Mesenteric fat pad (tissue), 1 donor: ENCODE measurements around the gene DGKG. TPM values are rescaled to one million over a fixed set of nuclear protein-coding genes. Genes with fewer than 3 reads are reported as not detected.

Experiments
- DNase-seq: peaks from one replicate; pipeline ENCODE4 v3.0.0-alpha.2; 2020; ENCODE audit warnings: low spot score
- total RNA-seq: library from RNA; stranded (reverse); fragmentation: NEBNext Ultra II Directional; extraction: Animal tissue kit (Norgen Biotek cat#: 25700); gene quantifications from one replicate; pipeline ENCODE4 v1.2.1, GENCODE V29; 2021
- donor health status: DM: yes; HTN: yes; CAD: no.

Gene DGKG
- total RNA-seq, 1 donor from 2014 or later = 1.7 TPM

DNA sequence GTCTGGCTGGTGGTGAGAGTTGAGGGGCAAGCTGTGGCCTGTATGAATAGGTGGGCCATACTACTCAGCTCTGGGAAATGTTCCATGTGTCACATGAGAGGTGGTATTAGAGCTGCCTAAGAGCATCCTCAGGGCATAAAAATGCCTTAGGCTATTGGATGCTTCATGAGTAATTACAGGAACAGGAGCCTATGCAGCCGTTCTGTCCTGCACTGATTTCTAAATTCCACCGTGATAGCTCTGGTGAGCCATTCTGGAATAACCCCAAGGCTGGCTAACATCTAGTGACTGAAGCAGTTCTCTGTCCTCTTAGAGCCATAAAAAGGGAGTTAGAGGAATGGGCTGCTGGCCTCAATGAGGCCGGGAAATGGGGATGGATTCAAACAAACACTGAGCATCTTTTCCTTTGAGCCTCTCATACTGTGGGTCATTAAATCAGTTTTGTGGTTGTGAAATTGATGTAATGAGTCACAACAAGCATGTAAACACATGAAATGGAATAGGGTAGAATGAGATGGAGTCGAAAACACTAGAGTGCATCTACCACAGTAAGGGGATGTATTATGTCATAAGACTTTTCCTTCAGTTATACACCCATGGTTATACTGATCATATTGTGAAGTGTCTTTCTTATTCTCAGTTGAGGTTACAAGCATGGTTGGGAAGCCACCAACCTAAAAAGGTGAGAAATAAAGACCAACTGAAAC, 41.0 kb downstream of the DGKG start:
- DNase-seq = no peak

DNA sequence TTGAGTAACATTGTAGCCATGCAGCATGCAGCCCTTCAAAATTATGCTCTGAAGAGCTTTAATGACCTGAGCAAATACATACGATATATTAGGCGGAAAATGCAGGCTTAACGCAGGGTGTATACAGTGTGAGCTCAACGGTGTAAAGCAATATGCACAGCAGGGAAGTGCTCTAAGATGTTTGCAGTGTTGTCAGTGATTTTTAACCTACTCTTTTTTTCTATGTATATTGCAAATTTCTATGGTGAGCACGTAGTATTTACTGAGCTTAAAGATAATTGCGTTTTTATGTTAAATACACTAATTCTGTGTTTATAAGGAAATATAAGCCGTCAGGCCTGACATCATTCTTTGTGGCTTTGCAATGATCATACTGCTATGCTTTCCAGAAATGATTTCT, 42.1 kb downstream of the DGKG start:
- DNase-seq = no peak

DNA sequence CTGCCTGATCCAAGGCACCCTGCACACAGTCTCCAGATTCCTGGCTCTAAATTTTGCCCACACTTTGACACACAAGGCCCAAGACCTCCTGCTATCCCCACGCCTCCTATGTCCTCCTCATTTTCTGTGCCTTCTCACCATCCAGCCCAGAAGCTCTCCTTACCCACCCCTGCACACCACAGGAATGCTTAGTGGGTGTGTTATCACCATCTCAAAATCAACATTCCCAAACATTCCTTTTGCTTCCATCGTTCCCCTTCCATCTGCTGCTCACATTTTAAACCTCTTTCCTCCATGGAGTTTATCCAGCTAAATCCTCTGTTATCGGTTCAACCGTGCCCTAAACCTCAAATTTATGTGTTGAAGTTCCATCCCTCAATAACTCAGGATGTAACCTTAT, 43.9 kb downstream of the DGKG start:
- DNase-seq = no peak

DNA sequence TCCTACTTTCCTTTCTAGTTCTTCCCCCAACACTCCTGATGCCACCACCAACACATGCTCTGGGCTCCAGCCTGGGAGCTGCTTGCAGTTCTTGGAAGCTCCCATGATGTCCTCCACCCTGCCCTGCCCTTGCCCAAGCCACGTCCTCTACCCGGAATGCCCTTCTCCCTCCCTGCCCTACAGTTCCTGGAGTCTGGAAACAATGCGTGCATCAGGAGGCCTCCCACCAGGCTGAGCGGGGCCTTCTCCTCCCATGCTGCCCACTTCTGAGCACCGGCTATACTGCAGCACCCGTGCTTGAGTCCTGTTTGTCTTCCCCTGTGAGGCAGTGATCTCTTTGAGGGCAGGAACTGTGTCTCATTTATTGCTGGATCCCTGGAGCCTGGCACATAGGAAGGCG, 44.6 kb downstream of the DGKG start:
- no peak for DNase-seq

DNA sequence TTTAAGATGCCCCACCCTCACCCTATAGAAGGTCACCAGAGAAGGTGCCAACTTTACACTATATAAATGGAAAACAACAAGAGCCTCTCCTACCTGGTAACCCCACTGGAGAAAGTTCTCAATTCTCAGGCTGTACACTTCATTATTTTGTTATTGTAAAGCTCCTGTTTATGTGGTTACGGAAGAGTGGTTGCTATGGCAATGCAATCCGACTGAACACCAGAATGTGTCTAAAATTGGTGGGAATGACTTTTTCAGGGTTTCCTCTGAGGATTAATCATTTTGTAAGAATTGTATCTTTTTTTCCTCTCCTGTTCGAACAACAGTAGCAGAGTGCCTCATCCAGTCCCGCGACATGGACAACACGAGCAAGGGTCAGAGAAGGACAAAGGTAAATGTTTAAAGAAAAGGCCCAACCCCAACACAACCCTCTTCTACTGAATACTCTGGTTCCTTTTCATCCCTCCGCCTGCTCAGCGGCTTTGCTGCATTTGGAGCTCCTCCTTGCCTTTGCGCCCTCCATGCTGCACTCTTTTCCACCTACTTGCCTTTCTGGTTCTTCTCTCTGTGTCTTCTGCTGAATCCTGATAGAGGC, 45.3 kb downstream of the DGKG start:
- DNase-seq = no peak

DNA sequence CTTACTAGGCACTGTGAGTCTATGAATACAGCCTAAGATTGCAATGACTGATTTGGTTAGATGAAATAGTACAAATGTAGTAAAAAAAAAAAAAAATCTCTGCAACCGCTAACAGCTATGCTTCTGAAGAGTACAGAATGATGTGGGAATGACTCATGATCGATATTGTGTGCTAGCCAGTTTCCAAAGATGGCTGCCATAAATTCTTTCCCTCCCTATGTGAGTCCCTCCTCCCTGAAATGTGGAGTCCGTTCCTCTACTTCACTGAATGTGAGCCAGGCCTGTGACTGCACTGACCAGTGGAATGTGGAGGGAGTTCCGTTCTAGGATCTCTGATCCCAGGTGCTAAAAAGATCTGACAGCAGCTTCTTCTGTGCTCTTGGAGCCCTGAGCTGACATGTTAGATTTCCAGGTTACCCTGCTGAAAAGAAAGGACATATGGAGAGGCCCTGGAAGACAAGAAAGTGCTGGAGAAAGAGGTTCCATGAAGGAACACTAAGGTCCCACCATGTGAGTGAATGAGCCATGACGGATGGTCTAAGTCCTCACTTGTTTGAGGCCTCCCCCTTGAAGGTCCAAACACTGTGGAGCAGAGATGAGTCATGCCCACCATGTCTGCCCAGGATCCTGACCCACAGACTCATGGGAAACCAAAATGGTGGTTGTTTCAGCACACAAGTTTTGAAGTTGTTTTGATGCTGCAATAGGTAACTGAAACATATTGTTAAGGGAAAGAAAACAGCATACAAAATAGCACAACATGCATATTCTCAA, 46.3 kb downstream of the DGKG start:
- no peak for DNase-seq

DNA sequence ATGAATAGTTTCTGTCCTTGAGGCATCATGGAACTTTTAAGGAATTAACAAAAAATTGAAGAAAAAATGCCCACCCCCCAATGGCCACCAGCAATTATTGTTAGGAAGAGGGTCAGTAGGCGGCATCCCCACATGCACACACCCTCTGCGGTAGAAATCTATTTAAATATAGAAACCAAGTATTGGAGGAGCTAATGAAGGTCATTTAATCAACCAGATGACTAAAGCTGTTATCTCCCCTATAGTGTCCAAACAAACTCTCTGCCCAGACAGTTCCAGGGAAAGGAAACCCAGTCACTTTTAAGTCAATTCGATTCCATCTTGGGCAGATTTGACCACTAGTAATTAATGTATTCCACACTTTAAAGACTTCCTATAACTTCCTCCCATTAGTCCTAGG, 47.1 kb downstream of the DGKG start:
- DNase-seq = no peak

DNA sequence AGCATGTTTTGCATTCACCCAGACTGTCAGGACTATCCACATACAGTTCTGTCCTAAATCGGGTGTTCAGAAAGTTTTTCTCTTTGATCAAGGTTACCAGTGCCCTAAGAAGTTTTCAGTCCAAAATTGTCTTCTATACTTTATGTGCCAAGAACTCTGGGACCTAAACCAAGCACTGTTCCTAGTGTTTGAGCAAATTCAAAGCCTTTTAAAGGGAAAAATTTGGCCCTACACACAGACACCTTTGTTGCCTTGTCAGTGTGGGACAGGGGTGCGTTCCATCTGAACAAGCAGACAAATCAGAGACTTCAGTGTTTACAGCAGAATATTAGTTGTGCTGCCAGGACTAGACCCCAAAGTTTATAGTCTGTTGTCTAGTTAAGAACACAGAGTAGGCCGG, 50.6 kb downstream of the DGKG start:
- DNase-seq = no peak

DNA sequence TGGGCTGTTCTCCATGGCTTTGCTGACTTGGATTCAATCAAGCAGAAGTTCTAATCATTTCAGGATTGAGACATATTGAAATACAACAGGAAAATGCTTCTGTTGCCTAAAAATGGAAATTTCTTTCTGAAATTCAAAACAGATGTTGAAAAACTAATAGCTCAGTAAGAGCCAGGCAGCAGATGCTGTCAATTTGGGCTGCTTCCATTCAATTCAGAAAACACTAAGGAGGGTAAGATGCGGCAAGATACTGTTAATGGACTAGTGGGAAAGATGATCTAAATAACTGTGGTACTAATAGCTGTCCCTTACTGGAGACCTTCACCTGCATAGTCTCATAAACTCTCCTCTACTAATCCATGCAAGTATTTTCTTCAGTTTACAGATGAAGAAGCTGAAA, 53.5 kb downstream of the DGKG start:
- no peak for DNase-seq

DNA sequence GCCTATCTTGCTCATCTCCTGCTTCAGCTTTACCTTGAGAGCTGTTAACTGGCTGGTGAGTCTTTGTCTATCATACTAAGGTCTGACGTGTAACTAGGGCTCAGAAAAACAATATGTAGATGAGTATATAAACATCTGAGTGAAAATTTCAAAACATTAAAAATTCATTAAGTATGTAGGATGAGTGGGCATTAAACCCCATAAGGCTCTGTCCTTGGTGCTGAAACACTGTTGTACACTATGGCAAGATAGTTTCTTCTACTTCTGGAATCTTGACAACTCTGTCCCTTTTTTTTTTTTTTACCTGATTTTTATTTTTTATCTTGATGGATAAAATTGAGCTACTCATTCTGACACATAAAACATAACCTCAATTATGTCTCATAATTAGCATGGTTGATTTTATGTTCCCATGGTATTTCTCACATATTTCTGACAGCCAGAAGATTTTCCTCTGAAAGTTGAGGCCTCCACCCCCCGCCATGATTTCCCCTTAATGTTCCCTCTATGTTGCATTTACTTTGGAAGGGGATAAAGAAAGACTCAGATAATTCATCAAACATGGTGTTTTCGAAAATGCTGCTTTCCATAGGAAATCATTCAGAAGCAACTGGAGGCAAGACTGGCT, 54.3 kb downstream of the DGKG start:
- DNase-seq = no peak

DNA sequence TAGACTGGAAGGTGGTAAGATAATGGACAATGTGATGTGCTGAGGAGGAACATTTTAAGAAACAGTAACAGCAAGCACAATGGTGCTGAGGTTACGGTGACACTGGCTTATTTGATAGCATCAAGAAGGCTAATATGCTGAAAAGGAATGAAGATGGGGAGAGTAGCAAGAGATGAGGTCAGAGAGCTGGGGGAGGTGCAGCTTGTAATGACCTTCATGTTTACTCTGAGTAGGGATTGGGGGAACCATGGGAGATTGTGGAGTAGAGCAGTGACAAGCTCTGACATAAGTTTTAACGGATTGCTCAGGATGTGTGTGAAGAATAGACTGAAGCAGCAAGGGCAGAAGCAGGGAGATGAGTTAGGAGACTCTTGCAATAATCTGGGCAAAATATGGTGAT, 56.7 kb downstream of the DGKG start:
- DNase-seq = no peak

DNA sequence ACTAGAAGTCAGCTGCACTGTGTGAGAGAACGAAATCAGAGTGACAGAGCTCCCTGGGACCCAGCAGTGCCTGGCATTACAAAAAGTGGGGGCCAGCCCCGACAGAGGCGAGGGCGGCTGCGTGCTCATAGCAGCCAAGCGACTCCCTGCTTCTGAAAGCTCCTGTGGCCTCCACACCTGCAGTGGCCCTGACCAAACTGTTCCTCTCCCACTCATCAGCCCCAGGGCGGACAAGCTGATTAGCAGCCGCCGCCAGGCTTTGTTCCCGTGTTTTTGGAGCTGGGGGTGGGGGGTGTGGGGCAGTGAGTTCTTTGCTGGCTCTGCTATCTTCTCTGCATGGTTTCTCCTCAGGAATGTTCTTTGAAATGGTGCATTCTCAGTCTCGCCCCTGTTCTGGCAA, 58.1 kb downstream of the DGKG start:
- no peak for DNase-seq

DNA sequence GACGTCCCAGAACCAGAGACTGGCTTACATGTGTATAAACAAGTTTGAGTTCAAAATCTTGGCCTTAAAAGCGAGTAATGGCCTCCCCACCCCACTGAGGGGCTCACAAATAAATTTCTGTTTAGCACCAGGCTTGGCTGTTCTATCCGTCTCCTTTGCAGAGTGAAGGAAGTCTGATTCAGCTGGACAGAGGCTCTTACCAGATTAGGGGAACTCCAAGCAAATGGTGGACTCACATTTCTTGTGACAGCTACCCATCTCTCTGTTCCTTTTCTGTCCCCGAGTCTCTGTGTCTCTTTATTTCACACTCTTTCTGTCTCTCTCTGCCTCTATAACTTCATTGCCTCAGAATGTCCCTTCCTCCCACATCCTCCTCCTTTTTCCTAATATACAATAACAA, 62.7 kb downstream of the DGKG start:
- no peak for DNase-seq

DNA sequence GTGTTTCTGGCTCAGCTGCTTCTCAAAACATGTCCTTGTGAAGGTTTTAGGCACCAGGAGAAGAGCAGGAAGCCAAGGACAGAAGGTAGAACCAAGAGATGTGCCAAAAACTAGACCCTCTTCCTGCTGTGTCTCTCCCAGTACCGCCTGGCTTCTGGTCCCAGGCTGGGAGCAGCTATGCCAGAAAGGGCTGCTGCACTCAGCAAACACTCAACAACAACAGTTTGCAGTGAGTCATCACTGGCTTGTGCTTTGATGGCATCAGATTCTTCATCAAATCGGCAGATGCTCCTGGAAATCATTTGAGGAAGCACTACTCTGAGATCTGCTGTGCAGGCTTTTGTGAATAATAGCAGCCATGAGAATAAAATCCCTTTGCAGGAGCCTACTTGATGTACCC, 63.2 kb downstream of the DGKG start:
- DNase-seq = no peak

DNA sequence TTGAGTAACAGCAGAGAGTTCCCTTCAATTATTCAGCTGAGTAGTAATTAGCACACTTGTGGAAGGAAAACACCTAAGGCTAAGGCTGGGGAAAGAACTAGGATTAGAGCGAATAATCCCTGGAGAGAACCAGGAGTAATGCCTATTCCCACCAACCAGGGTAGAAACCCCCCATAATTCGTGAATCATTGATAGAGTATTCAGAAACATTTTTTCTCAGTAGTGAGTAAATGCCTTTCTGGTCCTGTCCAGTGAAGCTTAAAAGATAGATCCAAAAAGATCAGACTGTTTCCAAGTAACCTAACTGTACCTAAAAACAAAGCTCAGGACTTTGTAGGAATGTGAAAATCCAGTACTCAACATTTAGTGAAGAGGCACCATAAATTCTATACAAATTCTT, 71.2 kb downstream of the DGKG start:
- no peak for DNase-seq

DNA sequence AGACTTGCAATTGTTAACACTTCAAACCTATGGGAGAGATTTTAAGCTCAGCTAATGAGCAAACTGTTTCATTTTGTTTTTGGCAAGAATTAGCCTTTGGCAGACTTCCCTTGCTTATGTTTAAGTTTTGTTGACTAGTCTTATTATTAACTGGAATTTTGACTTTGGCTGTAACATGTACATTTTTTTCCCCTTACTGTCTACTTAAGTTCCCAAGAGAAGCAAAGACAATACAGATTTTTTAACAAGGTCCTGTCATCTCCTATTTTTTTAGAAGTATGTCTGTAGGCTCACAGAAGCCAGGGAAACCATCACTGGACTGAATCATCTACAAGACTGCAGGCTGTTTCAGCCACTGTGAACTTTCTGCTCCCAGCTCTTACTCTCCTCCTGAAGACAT, 74.3 kb downstream of the DGKG start:
- no peak for DNase-seq

DNA sequence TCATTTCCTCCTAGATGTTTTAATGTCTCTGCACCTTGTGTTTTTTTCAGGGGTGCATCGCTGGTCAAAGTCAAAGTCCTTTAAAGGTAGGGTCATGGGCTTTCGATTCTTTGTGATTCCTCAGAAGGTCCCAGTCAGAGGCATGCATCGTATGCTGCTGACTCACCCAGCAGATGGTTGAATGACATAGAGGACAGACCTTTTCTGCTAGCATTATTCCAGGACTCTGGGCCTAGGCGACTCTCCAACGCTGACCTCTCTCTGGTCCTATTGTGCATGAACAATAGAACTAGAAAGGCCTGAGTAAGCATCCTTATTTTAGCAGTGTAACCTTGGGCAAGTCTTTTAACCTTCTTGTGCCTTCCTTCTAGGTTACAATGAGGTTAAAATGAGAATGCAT, 75.9 kb downstream of the DGKG start:
- DNase-seq = no peak

DNA sequence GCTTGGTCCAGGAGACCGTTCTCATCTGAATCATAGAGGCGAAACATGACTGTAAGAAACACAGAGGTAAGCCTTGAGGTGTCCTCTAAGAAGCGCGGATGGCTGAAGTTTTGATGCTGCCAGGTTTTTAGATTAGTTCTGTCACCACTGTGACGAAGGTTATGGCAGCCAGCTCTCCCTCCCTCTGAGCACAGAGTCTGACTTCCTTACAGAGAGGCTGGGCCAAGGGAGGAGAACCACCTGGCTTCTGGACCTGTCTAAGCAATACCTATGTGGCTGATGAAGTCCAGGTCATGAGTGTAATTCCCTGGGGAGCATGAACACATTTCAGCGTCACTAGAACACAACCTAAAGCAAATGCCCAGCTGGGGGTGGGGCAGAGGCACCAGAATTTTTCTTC, 77.4 kb downstream of the DGKG start:
- DNase-seq = no peak

DNA sequence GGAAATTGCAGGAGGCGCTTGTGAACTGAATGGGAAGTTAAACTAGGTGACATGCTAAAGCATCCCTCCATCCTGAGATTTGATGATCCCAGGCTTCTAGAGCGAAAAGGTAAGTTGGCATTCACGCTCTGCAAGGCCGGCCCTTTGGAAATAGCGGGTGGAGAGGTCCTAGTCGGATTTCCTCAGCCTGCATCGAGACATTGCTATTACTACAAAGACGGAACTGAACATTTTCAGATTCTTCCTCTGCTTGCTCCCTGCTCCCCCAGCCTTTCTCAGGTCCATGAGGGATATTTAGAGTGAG, 77.7 kb downstream of the DGKG start:
- no peak for DNase-seq

DNA sequence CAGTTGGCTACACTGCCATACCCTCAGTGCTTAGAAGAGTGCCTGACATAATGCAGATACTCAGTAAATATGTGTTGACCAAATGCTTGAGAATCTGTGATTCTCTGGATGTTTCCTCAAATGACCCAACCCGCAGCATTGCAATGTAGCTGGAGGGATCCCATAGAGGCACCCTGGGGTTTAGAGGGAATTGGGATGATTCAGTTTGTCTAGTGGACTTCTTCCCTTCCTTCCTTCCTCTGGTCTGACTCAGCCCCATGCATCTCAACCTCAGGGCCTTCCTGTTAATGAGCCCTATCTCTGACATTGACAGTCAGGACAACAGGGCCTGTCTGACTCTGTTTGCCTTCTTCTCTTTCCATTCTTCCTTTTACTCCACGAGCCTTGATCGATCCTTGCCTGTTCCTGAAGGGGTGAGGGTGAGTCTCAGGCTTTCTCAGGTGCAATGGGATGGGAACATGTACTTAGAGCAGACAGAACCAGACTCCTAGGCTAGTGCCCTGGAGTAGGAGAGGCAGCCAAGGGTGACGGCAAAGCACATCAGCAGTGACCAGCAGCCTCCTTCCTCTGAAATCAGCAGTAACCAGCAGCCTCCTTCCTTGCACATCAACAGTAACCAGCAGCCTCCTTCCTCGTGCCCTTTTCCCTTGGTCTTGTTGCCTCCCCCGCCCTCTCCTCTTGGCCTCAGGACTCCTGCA, 78.2 kb downstream of the DGKG start:
- no peak for DNase-seq

DNA sequence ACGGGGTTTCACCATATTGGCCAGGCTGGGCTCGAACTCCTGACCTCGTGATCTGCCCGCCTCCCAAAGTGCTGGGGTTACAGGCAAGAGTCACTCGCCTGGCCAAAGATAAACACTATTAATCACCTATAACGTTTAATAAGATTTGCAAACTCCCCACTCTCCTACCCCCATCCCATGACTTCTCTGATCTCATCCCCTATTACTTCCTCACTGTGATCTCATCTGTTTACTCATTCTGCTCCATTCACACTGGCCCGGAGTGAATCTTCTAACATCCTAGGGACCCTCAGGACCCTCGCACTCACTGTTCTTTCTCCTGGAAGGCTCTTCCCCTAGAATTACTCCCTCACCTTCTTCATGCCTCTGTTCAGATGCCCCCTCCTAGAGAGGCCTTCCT, 78.9 kb downstream of the DGKG start:
- no peak for DNase-seq

DNA sequence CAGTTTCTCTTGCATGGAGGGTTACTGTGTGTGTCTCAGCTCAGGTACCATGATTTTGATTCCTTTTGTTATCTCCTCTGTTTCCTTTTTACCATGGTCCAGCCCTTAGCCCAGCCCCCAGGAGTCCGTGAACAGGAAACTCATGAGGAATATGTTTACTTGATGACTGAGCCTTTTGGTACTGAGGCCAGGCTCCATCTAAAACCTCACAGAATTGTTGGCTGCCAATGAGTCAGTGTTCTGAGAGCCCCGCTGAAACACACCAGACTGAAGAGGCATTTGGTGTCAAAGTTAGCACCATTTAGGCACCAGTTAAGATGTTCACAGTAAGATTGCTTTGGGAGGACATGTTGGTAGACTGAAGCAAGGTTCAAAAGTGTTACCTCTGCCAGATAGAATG, 80.9 kb downstream of the DGKG start:
- no peak for DNase-seq
